Activated T-helper 1 cell treated with Interleukin-2 at 50 U/mL for 16 hours (primary cell): ENCODE data around the gene ZC3H7A.

Source experiments
- DNase-seq: peaks from one replicate; pipeline ENCODE4 v3.0.0-alpha.2; 2020; ENCODE audit warnings: low read depth

ZC3H7A gene

DNA sequence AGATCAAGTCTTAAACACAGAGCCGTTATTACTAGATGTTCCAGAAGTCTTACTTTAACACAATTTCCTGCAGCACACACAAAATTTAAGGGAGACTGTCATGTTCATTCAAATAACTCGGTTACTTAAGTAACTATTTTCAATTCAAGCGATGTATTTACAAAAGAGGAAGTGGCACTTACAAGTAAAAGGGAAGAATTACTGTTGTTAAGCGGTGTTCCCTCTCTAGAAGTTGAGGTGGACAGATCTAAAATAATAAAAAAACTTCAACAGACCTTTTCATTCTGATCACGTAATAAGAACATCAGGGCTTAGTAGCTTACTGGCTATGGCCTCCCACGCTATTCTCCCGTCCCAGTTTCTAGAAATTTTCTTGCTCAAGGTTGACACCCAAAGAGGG, 28.2 kb downstream of the ZC3H7A start:
- no peak for DNase-seq

DNA sequence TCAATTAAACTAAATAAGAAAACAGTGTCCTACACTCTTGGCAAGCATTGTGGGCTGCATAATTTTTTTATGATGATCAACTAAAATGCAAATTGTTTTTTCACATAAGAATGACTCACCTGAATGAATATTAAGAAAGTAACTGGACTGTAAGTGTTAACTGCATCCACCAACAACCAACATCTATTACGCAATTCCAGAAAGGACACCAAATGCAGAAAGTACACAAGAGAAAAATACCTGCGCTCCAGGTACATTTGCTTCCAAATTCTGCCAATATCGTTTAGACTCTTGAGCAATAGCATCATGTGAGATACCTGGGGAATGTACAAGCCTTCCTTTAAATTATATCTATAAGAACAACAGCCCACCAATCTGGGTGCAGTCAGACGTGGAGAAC, 34.6 kb downstream of the ZC3H7A start:
- no peak for DNase-seq

DNA sequence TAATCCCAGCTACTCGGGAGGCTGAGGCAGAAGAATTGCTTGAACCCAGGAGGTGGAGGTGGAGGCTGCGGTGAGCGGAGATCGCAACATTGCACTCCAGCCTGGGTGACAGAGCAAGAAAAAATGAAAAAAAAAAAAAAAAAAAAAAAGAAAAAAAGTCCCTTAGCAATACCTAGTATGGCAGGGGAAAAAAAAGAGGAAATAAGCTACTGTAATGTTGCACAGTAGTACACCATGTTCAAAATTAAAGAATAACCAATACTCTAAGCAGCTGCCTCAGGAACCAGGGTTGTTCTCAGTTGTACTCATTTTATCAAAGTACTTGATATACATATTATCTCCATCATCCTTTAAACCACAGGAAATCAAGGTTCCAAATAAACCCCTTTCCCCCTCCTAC, 37.1 kb downstream of the ZC3H7A start:
- DNase-seq, result no peak

DNA sequence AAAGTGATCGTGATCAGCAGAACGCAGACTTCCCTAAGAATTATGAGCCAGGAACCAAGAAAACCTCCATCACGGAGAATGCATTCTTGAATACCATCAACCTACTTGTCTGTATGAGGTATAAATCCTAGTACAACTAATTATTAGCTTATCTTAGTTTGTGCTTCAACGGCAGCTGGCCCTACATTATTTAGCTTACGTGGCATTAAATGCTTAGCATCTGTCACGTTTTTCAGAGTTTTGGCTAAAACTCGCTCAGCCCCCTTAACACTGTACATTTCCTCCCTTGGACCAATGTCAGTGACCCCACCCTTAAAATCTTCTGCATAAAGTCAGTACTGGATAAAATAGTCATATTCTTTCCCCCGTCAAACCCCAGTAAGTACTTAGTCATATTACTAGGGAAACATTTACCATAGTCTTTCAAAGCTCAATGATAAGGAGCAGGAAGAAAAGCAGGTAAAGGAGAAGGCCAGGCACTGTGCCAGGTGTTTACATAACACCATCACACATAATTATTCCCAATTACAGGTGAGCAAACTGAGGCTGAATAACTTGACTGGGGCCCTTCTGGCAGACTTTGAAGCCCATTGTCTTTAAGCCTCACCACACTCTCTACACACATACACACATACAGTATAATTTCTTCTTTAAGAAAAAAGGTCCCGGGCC, 37.8 kb downstream of the ZC3H7A start:
- DNase-seq, result no peak

DNA sequence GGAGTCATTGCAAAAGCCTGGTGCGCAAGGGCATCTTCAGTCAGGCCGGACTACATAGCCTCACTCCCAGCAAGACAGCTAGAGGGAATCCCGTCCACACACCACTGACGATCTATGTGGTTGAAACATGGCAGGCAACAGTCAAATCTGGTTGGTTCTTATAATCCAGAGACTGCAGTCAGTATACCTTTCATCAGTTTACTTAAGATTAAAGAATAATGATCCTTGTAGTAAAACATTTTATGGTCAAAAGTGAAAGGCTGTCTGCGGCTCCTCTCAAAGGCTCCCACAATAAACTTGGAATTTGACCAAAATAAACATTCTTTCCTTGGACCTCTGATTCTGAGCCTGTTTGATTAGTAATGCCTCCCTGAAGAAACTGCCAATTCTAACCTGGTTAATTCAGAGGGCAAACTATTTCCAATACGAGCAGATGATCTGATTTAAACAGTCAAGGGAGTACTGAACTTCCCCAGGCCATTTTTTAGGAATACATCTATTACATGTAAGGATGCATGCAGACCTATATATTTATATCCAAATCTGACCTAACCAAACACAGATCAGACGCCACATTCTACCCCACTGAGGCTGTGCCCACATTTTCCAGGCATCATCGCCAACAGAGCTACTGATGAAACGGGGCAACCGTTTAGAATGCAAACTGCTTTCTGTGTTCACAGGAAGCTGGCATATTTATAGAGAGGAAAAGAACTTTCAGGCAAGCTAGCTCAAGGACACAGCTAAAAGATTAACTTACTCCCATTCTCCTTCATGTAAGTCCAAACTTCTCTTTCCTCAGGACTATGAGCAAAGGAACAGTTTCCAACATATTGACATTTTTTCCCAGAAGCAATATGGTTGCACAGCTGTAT, 39.1 kb downstream of the ZC3H7A start:
- DNase-seq, result no peak

DNA sequence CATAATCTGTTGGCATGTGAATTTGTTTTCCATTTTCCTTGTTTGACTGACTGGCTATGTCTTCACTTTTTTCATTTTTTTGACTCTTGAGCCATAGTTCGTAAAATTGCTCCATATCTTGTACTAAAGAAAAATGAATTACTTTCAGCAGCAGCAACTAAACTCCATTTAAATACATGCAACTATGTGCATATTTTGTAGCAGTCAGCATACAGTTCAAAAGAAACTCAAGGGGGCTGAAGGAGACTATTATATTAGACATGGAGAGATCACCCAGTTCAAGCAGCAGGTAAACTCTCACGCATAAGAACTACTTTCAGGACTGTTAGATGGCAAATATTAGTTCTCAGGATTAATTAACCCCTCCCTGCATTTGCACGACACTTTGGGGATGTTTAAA, 40.8 kb downstream of the ZC3H7A start:
- DNase-seq, result no peak

DNA sequence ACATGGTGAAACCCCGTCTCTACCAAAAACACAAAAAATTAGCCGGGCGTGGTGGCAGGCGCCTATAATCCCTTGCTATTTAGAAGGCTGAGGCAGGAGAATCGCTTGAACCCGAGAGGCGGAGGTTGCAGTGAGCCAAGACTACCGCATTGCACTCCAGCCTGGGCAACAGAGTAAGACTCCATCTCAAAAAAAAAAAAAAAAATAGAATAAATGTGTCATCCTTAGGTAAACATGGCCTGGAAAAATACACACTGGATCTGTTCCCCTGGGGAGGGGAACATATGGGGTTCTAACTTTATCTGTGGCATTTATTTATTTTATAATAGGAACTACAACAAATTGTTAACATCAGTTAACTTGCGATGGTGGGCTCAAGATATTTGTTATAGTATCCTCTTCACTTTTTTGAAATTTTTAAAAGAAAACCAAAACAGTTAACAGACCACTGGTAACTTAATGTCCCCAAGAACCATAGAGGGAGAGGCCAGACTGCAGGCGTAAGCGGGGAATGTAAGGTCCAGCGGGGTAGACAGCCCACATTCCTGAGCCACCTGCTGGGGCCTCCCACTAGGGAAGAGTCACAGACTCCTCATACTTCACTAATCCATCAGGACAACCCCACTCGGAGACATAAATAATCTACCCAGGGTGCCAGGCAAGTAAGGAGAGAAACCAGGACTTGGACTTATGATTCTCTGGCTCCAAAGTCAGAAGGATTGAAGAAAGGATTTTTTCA, 41.9 kb downstream of the ZC3H7A start:
- no peak for DNase-seq

DNA sequence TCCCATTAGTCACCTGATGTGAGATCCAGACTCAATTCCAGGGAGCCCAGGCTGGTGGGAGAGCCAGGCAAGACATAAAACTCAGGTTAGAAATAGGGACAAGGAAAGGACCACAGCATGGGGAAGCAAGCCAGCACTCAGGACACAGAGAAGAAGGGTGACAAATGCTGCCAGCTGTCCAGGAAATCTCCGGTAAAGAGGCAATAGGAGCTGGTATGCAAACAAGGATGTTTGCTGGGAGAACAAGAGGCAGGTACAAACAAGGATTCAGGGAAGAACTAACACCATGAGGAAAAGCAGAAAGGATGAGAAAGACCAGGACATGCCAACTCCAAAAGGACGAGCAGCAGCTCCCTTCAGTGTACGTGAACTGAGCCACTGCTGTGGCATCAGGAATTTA, 44.2 kb downstream of the ZC3H7A start:
- DNase-seq, result no peak

DNA sequence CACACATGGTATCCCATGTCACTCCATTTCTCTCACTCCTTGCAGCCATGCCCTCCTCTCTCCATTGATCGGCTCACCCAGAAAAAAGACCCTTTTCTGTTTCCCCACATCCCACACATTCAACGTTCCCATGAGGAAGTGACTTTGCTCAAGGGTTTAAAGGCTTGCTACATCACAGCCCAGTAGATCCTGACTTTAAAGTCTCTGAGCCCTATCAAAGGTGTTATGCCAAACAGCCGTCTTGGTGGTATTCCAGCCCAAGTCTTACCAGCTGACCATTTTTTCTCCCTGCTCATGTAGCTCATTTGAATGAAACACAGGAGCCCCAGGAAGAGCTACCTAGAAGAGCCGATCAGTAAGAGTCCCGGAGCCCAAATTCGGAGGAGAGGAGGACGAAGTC, 47.0 kb downstream of the ZC3H7A start:
- no peak for DNase-seq

DNA sequence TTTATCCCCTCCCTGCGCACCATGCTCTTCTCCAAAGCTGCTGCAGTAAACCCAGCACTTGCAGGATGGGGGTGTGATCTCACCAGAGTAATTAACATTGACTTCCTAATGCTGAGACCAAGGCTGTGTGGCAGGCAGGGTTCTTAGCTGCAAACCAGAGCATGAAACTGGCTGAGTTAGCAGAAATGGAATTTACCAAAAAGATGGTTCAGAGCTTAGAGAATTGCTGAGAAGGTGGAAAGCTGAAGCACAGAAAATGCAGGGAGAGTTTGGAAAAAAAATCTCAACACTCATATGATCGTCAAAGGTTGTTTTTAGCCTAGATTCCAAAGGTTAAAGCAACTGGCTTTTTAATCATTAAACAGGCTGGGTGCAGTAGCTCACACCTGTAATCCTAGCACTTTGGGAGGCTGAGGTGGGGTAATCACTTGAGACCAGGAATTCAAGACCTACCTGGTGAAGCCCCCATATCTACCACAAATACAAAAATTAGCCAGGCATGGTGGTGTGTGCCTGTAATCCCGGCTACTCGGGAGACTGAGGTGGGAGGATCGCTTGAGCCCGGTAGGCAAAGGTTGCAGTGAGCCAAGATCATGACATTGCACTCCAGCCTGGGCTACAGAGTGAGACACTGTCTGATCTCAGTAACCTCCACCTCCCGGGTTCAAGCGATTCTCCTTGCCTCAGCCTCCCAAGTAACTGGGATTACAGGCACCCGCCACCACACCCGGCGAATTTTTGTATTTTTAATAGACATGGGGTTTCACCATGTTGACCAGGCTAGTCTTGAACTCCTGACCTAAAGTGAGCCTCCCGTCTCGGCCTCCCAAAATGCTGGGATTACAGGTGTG, 48.4 kb downstream of the ZC3H7A start:
- DNase-seq, result no peak

DNA sequence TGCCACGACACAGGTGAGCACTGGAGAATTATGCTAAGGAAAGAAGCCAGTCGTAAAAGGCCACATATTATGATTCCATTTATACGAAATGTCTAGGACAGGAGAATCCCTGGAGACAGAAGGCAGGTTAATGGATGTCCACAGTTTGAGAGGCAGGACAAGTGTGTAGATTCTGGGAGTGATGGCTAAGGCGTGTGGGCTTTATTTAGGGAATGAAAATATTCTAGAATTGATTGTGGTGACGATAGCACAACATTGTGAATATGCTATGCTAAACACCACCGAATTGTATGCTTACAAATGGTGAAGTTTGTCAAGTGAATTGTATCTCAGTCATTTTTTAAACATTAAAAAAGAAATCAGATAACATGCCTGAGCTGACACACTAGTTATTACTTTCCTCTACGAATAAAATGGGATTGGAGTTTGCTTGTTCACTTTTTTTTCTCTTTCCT, 49.1 kb downstream of the ZC3H7A start:
- DNase-seq, result no peak

DNA sequence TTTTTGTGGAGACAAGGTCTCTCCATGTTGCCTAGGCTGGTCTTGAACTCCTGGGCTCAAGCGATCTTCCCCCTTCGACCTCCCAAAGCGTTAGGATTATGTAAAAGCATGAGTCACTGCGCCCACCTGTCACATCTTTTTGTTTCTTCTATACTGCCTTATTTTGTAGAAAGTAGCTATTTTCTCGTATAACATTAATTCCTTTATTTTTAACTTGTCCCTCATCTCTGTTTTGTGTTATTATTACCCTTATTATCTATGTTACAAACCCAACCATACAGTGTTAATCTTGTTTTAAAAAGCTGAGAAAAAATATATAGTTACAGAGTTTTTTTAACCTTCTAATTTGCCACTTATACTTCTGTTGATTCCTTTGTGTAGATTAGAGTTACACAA, 53.0 kb downstream of the ZC3H7A start:
- no peak for DNase-seq

DNA sequence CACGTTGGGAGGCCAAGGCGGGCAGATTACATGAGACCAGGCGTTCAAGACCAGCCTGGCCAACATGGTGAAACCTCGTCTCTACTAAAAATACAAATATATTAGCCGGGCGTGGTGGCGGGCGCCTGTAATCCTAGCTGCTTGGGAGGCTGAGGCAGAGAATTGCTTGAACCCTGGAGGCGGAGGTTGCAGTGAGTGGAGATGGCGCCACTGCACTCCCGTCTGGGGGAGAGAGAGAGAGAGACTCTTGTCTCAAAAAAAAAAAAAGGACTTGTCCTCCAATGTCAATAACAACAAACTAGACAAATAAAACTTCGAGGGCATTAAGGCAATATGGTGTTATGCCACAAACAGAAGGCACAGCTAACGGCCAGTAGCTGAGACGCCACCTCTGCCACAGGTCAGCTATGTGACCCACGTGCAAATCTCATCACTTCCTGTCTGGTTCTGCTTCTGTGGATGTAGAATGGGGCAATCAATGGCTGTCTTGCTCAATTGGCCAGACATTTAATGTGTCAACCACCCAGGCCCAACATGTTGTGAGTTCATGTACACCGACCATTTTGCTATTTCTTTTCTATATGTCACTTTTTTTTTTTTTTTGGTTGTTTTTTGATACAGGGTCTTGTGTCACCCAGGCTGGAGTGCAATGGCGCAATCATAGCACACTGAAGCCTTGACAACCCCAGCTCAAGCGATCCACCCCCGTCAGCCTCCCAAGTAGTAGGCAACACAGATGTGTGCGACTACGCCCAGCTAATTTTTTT, 53.6 kb downstream of the ZC3H7A start:
- DNase-seq, result no peak

DNA sequence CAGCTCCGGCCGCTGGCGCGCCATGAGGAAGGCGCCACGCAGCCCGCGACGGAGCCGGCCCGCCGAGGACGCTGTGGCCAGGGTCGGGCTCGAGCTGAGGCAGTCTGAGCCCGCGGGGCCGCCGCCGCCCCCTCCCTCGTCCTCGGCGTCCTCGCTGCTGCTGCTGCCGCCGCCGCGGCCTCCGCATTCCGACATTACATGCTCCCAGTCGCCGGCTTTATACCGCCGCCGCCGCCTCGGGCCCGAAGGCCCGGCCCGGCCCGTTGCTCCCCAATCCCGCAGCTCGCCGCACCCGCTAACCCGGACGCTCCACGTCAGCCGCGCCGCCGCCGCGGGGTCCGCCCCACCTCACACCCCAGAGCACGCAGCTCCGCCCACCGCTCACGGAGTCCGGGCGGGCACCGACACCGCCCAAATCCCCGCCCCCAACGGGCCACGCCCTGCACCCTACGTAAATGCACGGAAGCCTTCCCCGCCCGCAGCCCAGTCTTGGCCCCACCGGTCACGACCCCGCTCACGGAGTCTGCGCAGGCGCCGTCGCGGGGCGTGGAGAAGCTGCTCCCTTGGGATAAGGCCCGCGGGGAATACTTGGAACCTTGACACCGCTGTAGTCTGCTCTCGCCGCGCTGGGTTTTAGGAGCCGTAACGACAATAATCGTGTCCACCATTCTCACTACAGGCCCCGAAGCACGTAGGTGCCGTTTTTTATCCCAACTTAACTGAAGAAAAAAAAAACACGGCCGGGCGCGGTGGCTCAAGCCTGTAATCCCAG, 54.3 kb downstream of the ZC3H7A start, which contains the start of gene TXNDC11:
Gene TXNDC11 (minus strand): TSS at position 322 of the 772 bp plus-strand sequence. CDS start 127 bp downstream, at position 195.
- peak; percentile 100 for DNase-seq

DNA sequence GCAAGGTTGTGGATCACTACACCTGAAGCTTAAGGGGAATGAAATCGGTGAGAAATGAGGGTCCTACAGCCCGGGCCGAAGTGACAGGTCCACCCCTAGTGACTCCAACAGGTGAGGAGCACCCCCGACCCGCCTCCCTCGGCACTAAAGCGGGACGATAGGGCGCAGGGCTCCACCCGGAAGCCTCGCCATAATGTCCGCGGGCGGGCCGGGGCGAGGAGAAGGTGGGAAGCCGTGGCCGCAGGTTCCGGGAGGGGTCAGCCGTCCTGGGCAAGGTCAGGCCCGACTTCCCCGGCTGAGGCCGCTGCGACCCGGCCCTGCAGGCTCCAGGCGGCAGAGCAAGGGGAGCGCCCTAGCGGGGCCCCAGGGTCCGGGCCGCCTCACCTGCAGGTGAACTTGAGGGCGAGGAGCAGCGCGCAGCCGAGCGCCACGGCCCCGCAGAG, 54.9 kb downstream of the ZC3H7A start:
- DNase-seq, result peak; percentile 30

DNA sequence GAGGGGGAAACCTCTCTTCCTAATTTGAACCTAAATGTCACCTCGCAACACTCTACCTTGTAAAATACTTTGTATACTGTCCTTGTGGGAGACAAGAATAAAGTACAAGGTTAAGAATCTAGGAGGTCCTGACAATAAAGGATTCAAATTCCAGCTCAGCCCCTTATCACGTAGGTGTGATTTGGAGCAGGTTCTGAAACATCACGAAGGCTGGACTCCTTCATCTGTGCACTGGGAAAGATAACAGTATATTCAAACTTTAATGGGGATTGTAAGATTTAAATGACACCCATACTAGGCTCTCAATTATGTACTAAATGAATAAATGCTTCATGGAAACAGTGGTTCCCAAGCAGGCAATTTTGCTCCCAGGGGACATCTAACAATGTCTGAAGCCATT, 56.5 kb downstream of the ZC3H7A start:
- DNase-seq, result no peak

DNA sequence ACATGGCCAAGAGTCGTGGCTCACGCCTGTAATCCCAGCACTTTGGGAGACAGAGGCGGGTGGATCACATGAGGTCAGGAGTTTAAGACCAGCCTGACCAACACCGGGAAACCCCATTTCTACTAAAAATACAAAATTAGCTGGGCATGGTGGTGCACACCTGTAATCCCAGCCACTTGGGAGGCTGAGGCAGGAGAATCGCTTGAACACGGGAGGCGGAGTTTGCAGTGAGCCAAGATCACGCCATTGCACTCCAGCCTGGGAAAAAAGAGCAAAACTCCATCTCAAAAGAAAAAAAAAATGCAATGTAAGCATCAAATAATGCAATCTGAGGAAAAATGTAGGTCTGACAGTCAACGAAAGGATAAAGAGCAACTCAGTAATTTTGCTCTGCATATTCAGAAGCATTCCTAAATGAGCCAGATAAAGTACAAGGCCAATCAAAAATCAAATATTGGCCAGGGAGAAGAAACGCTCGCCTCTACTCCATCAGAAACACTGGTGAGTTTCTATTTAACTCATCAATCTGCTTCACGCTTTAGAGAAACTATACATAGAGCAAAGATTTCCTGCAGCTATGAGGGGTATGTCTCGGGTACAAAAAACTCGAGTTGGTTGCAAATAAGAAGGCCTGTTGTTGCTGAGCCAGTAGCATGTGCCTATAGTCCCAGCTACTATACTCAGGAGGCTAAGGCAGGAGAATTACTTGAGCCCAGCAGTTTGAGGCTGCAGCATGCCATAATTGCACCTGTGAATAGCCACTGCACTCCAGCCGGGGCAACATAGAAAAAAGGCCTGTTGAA, 58.1 kb downstream of the ZC3H7A start:
- no peak for DNase-seq

DNA sequence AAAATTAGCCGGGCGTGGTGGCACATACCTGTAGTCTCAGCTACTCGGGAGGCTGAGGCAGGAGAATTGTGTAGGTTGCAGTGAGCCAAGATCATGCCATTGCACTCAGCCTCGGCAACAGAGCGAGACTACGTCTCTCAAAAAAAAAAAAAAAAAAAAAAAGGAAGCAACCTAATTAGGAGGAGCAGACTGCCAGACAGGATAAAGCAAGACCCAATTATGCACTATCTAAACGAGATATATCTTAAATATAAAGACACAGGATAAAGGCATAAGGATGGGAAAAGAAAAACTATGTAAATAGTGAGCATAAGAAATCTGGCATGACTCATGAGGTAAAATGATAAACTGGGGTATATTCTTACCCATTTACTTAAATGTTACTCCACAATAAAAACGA, 59.3 kb downstream of the ZC3H7A start:
- no peak for DNase-seq

DNA sequence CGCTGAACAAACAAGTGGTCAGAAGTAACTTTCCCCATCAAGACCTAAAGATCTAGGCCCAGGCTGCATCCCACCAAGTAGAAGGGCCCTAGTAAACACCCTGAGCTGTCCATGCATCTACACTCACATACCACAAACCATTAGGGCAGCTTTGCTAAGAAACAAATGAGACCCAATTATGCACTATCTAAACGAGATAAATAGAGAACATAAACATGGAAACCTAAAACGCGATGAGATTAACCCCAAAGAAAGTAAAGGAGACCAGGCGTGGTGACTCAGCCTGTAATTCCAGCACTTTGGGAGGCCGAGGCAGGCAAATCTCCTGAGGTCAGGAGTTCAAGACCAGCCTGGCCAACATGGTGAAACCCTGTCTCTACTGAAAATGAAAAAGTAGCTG, 60.2 kb downstream of the ZC3H7A start:
- DNase-seq, result no peak
